GM21529 (cell line): ENCODE measurements around the gene HDAC9.

ENCODE experiments used
- ATAC-seq: cut with Tn5 transposase; IDR thresholded peaks from one replicate; pipeline ENCODE4 v1.9.1; 2021; ENCODE audit not compliant: unreplicated experiment

Gene HDAC9

DNA sequence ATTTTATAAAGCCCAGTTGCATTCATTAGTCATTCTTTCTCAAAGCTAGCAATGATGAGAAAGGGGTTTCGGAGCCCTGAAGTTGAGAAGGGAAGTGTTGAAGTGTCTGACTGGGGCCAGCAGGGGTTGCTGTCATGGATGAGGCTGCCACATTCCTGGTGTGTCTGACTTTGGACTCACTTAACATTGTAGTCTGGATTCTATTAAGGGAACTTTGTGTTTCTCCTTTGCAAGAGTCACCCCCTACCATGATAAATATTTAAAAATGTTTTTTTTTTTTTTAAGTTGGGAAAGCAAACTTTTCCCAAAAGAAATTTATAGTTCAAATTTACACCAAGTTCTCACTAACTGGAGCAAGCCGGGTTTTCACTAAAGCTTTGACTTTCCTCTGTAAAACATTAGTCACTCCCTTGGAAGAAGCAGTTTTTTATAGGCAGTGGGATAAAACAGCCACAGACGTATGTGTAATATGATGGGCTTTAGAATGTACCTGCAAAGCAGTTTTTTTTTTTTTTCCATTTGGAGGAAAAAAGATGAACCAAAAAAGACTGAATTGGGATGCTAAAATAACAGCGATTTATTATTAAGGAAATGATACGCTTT, 378.3 kb downstream of the HDAC9 start:
- ATAC-seq: no peak

DNA sequence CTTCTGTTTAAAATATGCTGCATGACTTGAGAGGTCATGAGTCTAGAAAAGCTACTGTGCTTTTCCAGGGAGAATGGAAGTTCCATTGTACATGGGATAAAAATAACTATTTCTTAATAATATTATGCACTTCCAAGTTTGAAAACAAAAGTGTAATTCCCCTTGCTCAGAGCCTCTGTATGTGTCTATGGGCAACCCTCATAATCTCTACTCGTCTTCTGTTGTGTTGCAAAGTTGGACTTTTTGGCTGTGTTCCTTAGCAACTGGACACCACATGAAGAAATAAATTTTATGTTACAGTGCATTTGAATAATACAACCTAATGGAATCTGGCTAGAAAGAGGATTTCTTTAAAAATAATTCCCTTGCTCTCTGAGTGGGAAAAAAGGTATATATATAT, 379.3 kb downstream of the HDAC9 start:
- ATAC-seq: no peak

DNA sequence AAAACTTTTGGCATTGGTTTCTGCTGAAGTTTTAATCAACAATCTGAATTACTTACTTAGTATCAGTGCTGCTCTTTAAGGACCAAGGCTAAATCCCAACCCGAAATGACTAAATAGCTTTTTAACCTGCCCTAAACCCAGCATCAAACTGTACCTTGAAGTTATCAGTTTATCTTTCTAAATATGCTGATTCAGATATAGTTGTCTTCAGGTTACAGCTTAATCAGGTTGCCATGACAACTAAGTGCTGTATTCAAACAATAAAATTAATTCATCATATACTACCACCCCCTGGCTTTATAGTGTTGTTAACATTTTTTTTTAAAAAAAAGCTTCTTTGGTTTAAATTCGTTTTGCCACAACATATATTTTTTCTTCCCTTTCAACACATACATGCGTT, 382.3 kb downstream of the HDAC9 start:
- no peak for ATAC-seq

DNA sequence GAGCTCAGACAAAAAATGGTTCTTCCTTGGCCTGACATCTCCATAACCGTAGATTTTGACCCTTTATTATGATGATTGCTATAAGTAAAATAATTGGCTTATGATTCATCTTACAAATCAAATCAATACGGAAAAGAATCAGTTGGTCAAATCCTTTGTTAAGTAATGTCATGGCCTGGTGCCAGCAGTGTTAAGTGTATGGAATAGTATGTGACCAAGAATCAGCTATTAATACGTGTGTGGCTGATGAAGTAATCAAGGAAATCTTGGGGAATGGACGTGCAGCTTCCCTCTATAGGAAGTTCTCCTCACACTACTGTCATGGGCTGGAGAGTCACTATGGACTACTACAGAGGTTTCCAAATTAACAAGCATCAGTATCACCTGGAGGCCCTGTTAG, 391.3 kb downstream of the HDAC9 start:
- ATAC-seq: no peak

DNA sequence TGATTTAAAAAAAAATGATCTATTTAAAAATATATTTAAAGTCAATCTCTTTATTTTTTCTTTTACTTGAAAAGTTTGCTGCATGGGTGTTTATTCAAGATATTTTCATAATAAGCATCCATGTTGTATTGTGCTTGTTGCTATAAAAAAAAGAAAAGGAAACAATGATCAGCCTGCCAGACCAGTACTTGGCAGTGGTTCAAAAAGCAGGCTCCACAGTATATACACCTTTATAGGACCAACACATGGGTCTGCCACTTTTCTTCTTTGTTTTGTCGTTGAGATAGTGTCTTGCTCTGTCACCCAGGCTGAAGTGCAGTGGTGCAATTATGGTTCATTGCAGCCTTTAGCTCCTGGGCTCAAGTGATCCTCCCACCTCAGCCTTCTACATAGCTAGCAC, 393.9 kb downstream of the HDAC9 start:
- ATAC-seq: no peak

DNA sequence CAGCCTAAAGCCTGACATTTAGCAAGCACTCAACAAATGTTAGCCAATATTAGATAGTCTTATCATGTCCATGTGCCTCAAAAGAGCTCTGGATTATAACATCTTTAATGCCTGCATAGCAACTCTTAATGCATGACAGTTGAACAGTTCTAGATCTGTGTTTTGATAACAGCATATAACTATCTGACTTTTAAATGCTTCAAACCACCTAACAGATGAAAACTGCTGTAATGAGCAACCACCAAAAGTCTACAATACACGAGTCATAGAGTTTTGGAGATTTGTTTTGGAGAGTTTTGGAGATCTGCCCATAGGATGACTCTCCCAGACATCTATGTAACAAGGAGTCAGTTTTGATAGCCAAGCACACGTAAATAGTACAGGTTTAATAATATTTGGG, 394.6 kb downstream of the HDAC9 start:
- ATAC-seq: no peak

DNA sequence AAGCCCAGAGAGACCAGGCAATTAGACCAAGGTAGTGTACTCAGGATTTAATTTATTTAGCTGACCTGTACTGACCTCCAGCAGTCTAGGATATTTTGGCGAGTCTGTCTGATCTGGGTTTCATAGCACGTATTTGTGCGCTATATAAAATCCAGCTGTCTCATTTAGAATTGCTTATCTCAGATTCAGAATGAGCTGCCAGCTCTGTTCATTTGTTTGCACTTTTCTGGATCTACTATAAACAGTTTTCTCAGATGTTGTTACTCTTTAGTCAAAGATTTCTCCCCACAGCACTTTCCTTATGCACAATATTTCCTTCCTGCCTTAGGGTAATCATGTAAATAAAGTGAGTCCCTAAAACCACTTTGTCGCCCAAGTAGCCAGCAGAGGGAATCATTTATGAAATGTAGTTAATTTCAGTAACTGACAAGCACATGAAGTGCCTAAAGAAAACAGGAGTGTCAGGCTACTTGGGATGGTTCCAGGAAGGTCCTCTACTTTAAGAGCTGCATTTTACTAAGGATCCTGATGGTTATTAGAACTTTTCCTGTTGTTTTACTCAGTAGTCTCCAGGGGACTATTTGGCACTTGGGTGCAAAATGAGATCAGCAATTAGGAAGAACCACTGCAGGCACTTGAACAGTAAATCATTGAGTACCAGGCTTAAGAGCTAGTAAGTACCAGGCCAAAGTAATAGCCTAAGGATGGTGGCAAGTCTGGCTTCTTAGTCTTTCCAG, 395.5 kb downstream of the HDAC9 start:
- ATAC-seq: no peak

DNA sequence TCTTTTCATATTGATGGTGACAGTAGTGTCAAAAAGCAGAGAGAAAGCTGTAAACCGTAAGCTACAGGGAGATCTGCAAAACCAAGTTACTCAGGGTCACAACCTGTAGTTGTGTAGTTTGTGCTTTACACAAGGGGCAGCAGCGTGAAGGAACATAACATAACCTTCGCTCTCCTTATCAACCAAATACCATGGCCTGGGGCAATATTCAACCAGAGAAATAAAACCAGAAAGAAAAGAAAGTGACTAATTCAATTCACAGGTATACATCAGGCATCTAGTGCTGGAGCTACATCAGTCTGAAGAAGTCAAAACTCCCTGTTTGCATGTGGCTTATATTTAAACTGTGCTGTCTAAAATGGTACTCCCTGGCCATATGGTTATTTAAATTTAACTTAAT, 397.6 kb downstream of the HDAC9 start:
- no peak for ATAC-seq

DNA sequence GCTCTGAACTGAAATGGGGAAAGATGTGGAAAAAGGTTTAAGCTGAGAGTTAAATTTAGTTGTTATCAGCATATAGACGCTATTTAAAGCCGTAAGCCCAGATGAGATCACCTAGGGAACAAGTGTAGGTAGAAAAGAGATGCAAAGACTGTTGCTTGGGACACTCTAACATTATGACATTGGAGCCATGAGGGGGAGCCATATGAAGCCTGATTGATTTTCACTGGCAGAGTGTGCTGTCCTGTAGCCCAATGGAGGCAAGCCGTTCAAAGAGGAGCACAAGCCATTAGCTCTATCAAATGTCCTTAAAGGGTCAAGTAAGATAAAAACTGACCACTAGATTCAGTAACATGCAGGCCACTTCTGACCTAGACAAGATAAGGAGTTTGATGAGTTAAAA, 398.6 kb downstream of the HDAC9 start:
- no peak for ATAC-seq

DNA sequence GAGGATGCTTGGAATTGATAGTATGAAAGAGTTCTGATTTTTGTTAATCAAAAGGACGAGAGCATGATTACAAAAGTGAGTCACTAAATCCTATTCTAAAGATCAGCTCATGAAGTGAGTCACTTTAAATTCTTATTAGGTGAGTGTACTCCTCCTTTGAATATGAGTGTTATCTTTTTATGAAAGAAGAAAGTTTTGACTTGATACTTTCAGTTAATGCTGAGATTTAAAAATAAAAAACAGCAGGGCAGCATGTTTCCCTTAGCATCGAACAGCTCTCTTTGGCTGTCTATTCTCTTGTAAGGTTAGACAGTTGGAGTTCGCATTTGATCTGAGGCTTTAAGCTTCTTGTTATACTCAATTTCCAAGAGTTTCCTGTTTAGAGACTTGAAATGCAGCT, 399.9 kb downstream of the HDAC9 start:
- no peak for ATAC-seq

DNA sequence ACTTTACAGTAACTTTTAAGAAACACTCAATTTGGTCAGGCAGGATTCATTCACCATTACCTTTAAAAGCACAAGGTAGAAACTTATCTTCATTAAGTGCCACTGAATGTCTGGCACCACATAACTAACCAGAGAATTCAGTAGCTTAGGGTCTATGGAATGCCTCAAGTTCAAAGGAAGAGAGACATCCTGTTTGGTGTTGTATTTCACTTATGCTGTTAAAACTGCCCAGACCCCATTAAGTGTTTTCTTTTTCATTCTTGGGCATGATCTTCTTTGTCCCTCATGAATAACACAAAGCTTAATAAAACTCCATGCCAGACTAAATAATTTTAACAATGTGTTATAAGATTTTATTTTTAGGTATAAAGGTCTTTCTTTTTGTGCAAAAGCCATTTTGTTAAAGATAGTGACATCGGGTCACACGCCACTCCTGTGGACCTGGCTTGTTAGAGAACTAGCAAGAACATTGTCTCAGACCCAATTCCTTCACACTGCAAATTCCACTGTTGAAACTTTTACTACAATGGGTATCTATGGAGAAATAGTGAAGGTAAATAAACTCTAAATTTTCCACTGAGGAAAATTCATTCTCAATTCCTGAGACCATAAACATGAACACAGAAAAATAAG, 400.9 kb downstream of the HDAC9 start:
- no peak for ATAC-seq

DNA sequence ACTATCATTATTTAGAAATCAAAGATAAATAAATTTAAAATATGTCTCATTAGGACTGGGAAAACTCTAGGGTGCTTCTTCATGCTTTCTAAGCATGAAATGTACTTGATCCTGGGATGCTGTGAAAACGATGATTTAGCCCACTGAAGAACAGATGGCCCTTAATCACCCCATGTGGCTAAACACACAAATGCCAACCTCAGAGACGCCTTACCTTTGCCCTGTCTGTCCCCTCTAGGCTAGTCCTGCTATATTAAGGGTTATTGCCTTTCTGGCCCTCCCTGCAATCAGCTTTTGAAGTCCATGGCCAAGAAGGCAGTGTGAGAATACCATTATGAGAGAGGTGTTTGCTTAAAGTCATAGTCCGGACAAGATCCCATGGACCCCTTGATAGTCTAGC, 404.7 kb downstream of the HDAC9 start:
- no peak for ATAC-seq

DNA sequence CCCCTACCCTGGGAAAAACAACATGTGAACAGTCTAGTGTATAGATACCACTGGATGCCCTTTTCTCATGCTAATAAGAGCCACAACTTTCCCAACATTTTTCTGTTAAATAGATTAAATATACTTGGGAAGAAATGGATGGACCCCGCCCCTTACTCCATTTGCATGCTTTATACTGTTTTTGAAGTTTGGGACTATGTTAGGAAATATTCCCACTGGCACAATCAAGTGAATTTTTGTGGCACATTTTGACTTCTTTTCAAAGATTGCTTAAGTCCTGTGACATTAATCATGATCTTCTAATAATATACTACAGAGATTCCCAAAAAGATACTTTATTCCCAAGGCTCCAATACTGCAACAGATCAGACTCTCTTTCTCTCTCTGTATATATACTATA, 405.3 kb downstream of the HDAC9 start:
- ATAC-seq: no peak

DNA sequence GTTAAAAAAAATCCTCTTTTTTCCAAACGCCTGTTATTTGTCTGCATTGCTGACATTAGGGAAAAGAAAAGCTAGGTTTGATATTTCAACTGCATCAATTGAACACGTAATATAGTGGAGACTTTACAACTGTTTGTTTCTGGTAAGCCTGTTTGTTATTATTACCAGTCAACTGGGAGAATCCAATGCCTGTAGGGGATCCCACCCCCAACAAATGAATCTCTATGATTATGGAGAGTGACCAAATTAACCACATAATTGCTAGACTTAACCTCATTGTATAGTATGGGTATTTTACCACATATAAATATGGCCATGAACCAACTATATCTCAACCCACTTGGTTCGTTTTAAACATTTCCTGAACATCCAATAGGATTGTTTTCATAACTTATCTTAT, 405.8 kb downstream of the HDAC9 start:
- no peak for ATAC-seq

DNA sequence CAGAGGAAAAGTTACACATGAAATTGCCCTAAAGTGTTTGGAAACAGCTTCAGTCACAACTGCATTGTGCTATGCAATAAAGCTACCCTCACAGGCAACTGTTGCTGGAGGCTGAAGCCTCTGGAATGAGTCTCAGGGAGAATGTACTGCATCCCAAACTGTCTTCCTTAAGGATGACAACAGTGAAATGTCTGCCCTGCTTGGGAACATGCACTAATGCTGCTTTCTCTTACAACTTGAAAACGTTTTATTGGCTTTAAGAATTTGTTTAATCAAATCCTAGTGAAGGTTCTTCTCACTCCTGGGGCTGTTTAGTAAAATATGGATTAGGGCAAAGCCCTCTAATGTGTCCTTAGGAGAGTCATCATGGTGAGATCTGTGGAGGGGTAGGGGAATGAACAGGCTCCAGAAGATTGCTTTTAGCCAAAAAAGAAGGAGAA, 406.5 kb downstream of the HDAC9 start:
- no peak for ATAC-seq

DNA sequence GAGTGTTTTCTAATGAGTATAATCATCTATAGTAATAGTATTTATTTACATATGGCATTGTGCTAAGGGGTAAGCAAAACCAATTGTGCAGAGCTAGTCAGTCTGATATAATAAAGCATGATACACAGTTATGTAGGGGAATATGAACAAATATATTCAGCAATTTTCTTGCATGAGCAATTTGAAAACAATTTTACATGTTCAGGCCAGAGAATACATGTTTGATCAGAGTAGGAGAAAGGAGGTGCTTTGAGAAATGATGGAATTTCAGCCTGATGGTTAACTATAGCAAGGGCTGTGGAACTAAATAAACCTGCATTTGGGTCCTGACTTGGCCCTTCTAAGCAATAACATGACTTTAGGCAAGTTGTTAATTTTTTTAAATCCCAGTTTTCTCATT, 407.3 kb downstream of the HDAC9 start:
- no peak for ATAC-seq

DNA sequence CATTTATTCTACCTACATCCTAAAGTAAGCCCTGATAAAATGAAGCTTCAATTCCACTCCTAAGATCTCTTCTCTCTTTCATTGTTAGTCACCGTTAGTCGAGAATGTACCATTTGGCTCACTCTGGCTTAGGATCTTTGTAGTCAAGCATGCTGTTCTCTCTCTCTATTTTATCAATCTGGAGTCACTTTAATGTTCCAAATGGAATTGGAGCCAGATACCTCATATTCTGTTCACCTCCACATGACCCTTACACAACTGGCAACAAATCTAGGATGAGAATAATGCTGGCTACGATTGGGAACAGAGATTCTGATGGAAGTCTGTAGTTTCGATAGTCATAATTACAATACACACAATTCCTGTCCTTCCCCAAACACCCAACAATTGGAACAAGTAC, 408.1 kb downstream of the HDAC9 start:
- no peak for ATAC-seq

DNA sequence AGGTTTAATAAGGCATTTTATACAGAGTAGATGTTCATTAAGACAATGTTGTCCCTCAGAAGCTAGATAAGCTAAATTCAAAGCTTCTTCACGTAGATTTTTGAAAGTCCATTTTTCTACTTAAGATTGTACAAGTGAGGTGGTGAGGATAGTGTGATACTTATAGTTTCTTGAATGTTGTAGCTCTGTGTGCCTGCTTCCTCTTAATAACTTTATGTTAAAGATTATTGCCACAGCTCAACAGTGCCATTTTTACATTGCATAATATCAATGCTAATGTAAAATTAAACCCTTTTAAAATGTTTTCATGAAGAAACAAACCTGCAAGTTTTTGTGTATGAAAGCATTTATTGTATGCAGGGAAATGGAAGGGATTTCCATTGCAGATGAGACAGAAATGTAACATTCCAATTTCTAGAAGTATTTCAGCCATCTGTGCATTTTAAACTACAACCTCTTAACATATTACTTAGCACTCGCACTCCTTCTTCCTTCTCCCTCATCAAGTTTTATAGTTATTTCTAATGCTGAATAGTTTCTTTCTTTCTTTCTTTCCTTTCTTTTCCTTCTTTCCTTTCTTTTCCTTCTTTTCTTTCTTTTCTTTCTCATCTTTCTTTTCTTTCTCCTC, 409.9 kb downstream of the HDAC9 start:
- ATAC-seq: no peak

DNA sequence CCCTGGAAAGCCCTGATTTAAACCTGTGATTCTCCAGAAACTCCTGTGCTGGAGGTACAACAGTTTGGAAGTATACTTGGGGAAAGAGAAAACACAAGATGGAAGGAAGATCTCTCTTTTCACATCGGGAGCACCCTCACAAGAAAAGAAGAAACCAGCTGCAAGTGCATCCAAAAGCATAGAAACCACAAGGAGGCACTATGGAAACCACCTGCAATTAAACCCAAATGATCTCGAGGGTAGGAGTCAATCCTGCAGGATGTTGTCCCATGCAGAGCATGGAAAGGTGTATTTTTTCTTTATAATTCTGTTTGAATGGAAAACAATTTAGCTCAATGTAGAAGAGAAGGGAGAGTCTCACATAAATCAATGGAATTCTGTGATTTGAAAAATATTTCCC, 411.4 kb downstream of the HDAC9 start:
- ATAC-seq: no peak

DNA sequence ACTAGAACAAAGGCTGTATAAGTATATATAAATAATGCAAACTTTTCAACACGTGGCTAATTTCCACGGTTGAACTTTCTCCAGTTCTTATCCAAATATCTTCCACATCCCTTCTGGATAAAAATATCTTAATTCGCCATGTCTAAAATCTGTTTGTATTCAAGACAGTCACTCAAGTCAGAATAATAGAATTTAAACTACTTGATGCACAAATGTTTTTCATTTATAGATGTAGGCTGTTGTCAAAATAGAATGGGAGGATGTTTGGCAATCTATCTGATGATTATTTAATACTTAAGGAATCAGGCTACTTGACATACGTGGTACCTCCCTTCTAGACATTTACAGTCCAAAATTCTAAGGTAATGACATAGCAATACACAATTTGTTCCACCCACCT, 417.6 kb downstream of the HDAC9 start:
- no peak for ATAC-seq

DNA sequence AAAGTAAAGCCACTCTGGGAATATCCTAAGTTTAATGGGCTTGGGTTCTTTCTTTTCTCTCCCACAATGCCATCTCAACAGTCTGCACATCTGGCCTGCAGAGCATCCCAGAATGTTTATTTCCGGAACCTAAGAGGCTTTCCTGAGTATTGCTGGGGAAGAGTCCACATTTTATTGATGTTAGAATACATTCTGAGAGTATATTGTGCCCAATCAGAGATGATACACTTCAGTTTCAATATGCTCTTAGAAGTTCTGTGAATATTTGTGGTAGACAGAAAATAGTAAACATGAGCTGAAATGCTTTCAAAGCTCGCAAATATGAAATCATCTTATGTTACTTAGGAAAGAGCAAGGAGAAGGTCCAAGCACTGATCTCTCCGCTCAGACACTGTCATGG, 421.3 kb downstream of the HDAC9 start:
- no peak for ATAC-seq

DNA sequence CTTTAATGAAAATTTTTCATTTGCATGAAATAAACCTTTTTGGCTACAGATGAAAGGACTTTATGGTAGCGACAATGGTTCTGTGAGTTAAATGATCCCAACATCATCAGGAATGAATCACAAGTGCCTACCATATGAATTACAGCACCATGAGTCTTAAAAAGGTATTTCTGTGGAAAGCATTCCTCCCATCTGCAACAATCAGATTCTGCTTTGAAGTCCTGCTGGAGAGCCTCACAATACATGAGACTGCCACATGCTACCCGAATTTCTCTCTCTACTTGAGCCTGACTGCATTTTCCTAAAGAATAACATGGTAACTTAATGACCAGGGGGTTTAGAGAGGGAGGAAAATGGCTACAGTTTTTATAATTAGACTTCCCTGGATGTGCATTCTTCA, 431.6 kb downstream of the HDAC9 start:
- ATAC-seq: no peak
